Measurements from ENCODE around the gene METTL26. TPM values are rescaled to one million over a fixed set of nuclear protein-coding genes. Genes with fewer than 3 reads are reported as not detected.
A peak's percentile ranks its signal among the peaks of the same experiment; 100 is the strongest.

METTL26 gene
- total RNA-seq (75.4 and 77.9 TPM in 2 replicates), polyA plus RNA-seq (151 and 155 TPM in 2 replicates)

- H3K4me2 ChIP-seq, result peak within 1 kb of the TSS; percentile 98
- peak within 1 kb of the TSS; percentile 99 for H3K27ac ChIP-seq
- TF ChIP-seq CTCF (IDR thresholded peaks at IDR 0.05; ENCODE audit: poor library complexity), result no peak
- no peak for TF ChIP-seq EZH2phosphoT487 (IDR thresholded peaks at IDR 0.05; ENCODE audit: low read depth, severe bottlenecking, unreplicated experiment)
- TF ChIP-seq EZH2 (IDR thresholded peaks at IDR 0.05; ENCODE audit: borderline replicate concordance), result no peak
- H3K9me3 ChIP-seq (ENCODE audit: low read depth), result no peaks in the 10 kb centered on the region
- WGBS (ENCODE audit: low lambda C conversion rate, missing lambda C conversion rate), result 1% methylated on average over 89 of the region's 91 CpGs
- no peaks in the 10 kb centered on the region for H4K20me1 ChIP-seq (ENCODE audit: insufficient read depth, poor library complexity, severe bottlenecking)
- peak; percentile 97 for DNase-seq (ENCODE audit: low spot score)
- no peaks in the 10 kb centered on the region for H3K36me3 ChIP-seq (replicated peaks; ENCODE audit: insufficient read depth, low read depth)
- peaks cover 12% of the 10 kb centered on the region for H3K79me2 ChIP-seq
- peak within 1 kb of the TSS; percentile 86 for H2AFZ ChIP-seq
- H3K4me3 ChIP-seq, result peak within 1 kb of the TSS; percentile 96
- peaks cover 16% of the 10 kb centered on the region for H3K4me1 ChIP-seq (ENCODE audit: insufficient read depth)
- H3K9me2 ChIP-seq (replicated peaks; ENCODE audit: insufficient read depth), result no peaks in the 10 kb centered on the region
- no peaks in the 10 kb centered on the region for H3K27me3 ChIP-seq
Observed at GRCh38 chr16:636206-637080, at the start of gene METTL26. Gene METTL26, minus strand, starts transcription at chr16:636305. Its CDS starts 15 bp downstream, at chr16:636290.

- no peaks in the 10 kb centered on the region for H3K27me3 ChIP-seq
- peak overlapping the region; percentile 91 for H3K4me2 ChIP-seq
- H3K79me2 ChIP-seq, result peaks cover 48% of the 10 kb centered on the region
- H3K4me3 ChIP-seq, result no peak overlapping the region
- peaks cover 27% of the 10 kb centered on the region for H4K20me1 ChIP-seq (ENCODE audit: insufficient read depth, poor library complexity, severe bottlenecking)
- H3K9me3 ChIP-seq (ENCODE audit: low read depth), result no peaks in the 10 kb centered on the region
- H3K4me1 ChIP-seq (ENCODE audit: insufficient read depth), result peaks cover 33% of the 10 kb centered on the region
- TF ChIP-seq EZH2phosphoT487 (IDR thresholded peaks at IDR 0.05; ENCODE audit: low read depth, severe bottlenecking, unreplicated experiment) (no peak), CTCF (IDR thresholded peaks at IDR 0.05; ENCODE audit: poor library complexity) (no peak), EZH2 (IDR thresholded peaks at IDR 0.05; ENCODE audit: borderline replicate concordance) (no peak)
- no peaks in the 10 kb centered on the region for H3K9me2 ChIP-seq (replicated peaks; ENCODE audit: insufficient read depth)
- no peaks in the 10 kb centered on the region for H3K36me3 ChIP-seq (replicated peaks; ENCODE audit: insufficient read depth, low read depth)
- H3K27ac ChIP-seq, result no peak overlapping the region
- no peak for DNase-seq (ENCODE audit: low spot score)
- no peak overlapping the region for H2AFZ ChIP-seq
- 96% methylated on average over 47 of the region's 61 CpGs for WGBS (ENCODE audit: low lambda C conversion rate, missing lambda C conversion rate)
Observed at GRCh38 chr16:684961-685696, 49.0 kb upstream of the METTL26 start.

GRCh38 chr16:684071-684794, 48.1 kb upstream of the METTL26 start, which contains the start of gene JMJD8:
Gene JMJD8, minus strand, starts transcription at chr16:684334. Its CDS starts 15 bp downstream, at chr16:684319.
- Histone ChIP-seq H3K27ac (peak within 1 kb of the TSS; percentile 81), H3K9me3 (ENCODE audit: low read depth) (no peaks in the 10 kb centered on the region), H2AFZ (peak within 1 kb of the TSS; percentile 56), H3K9me2 (replicated peaks; ENCODE audit: insufficient read depth) (no peaks in the 10 kb centered on the region), H3K36me3 (replicated peaks; ENCODE audit: insufficient read depth, low read depth) (no peaks in the 10 kb centered on the region), H4K20me1 (ENCODE audit: insufficient read depth, poor library complexity, severe bottlenecking) (peaks cover 27% of the 10 kb centered on the region), H3K27me3 (no peaks in the 10 kb centered on the region), H3K79me2 (peaks cover 40% of the 10 kb centered on the region), H3K4me1 (ENCODE audit: insufficient read depth) (peaks cover 31% of the 10 kb centered on the region), H3K4me3 (peak within 1 kb of the TSS; percentile 57), H3K4me2 (peak within 1 kb of the TSS; percentile 98)
- TF ChIP-seq CTCF (IDR thresholded peaks at IDR 0.05; ENCODE audit: poor library complexity) (no peak), EZH2 (IDR thresholded peaks at IDR 0.05; ENCODE audit: borderline replicate concordance) (no peak), EZH2phosphoT487 (IDR thresholded peaks at IDR 0.05; ENCODE audit: low read depth, severe bottlenecking, unreplicated experiment) (no peak)
- peak; percentile 98 for DNase-seq (ENCODE audit: low spot score)
- 20% methylated on average over 44 of the region's 91 CpGs for WGBS (ENCODE audit: low lambda C conversion rate, missing lambda C conversion rate)
